ENCODE data around the gene GAGE13. TPM values are rescaled to one million over a fixed set of nuclear protein-coding genes. Genes with fewer than 3 reads are reported as not detected.

The GAGE13 gene, protein sequence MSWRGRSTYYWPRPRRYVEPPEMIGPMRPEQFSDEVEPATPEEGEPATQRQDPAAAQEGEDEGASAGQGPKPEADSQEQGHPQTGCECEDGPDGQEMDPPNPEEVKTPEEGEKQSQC
- not detected in 2 replicates for total RNA-seq

GRCh38 chrX:49331282-49331681 lies at the start of gene GAGE13:
TSS of gene GAGE13 (plus strand) at chrX:49331582. CDS start at chrX:49332738, 1,156 bp downstream.

DNA sequence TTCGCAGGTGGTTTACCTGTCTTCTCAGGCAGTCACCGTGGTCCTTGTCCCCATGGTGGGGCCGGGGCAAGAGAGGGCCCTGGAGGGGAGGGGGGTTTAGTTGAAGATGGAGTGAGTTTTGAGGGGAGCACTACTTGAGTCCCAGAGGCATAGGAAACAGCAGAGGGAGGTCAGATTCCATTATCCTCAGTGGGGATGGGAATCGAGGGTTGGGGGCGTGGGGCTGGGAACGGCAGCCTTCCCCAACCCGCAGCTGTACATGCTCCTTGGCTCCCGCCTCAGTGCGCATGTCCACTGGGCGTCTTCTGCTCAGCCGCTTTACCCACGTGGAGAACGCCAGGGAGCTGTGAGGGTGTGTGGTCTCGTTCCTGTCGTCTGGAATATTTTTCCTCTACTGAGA lies 28.0 kb upstream of the GAGE13 start, which contains the start of gene GAGE10:
TSS of gene GAGE10 (plus strand) at position 301 of the 400 bp plus-strand sequence. CDS start 1,214 bp downstream, outside the sequence.

DNA sequence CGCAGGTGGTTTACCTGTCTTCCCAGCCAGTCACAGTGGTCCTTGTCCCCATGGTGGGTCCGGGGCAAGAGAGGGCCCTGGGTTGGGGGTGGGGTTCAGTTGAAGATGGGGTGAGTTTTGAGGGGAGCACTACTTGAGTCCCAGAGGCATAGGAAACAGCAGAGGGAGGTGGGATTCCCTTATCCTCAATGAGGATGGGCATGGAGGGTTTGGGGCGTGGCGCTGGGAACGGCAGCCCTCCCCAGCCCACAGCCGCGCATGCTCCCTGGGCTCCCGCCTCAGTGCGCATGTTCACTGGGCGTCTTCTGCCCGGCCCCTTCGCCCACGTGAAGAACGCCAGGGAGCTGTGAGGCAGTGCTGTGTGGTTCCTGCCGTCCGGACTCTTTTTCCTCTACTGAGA lies 9.6 kb upstream of the GAGE13 start, which contains the start of gene GAGE12J:
TSS of gene GAGE12J (plus strand) at position 301 of the 400 bp plus-strand sequence. CDS start 1,157 bp downstream, outside the sequence.

Other genes starting within 250 kb of the GAGE13 start
- 21.4 and 22.3 TPM in 2 replicates for gene GPKOW, start 207.8 kb upstream of the GAGE13 start, total RNA-seq
- 1.7 and 4.5 TPM in 2 replicates for gene MAGIX, start 168.8 kb upstream of the GAGE13 start, total RNA-seq
- gene PLP2, start 159.7 kb upstream of the GAGE13 start, total RNA-seq: 97.5 and 130 TPM in 2 replicates
- gene PRICKLE3, start 145.2 kb upstream of the GAGE13 start, total RNA-seq: 33.0 and 34.0 TPM in 2 replicates
- 0.14 and 0.51 TPM in 2 replicates for gene SYP, start 131.4 kb upstream of the GAGE13 start, total RNA-seq
- gene CACNA1F, start 98.2 kb upstream of the GAGE13 start, total RNA-seq: under 0.01 TPM in 1 of 2 replicates, not detected in the other
- 21.3 and 24.3 TPM in 2 replicates for gene CCDC22, start 96.1 kb upstream of the GAGE13 start, total RNA-seq
- not detected in 2 replicates for gene FOXP3, start 66.9 kb upstream of the GAGE13 start, total RNA-seq
- 4.7 and 6.2 TPM in 2 replicates for gene PPP1R3F, start 61.8 kb upstream of the GAGE13 start, total RNA-seq
- gene GAGE10, start 27.9 kb upstream of the GAGE13 start, total RNA-seq: not detected in 2 replicates
- not detected in 2 replicates for gene GAGE12J, start 9.5 kb upstream of the GAGE13 start, total RNA-seq
- not detected in 2 replicates for gene GAGE12C, start 200.6 kb downstream of the GAGE13 start, total RNA-seq
- gene GAGE12D, start 210.2 kb downstream of the GAGE13 start, total RNA-seq: not detected in 2 replicates
- gene GAGE12E, start 219.7 kb downstream of the GAGE13 start, total RNA-seq: not detected in 2 replicates
- gene GAGE12F, start 229.3 kb downstream of the GAGE13 start, total RNA-seq: not detected in 2 replicates
- not detected in 2 replicates for gene GAGE12G, start 238.8 kb downstream of the GAGE13 start, total RNA-seq
- not detected in 2 replicates for gene GAGE12H, start 248.4 kb downstream of the GAGE13 start, total RNA-seq

Data from airway epithelial cell (primary cell).